ENCODE measurements around the gene BIRC2.

DNA sequence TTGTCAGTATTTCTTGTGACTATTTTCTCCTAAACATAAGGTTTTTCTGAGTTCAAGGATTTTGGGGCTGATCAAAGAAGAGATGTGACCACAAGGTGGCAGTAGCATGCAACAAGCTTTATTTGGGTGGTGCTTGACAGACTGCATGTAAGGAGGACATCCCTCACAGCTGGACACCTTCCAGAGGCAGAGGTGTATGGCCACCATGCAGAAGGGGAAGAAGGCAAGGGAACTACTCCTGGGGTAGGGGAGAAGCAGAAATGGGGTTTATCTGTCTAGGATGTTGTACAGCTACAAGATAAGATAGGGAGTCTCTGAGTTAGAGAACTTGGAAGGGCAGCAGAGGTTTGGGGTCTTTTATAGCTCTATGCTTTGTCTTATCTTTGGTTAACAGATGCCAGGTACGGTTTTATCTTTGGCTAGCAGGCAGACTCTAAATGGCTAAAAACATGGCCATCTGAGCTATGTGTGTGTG lies 5.1 kb upstream of the BIRC2 start:
- TF ChIP-seq CTCF (IDR thresholded peaks at IDR 0.05) (peak; percentile 91), POLR2AphosphoS5 (IDR thresholded peaks at IDR 0.05; ENCODE audit: low read depth, low read length) (0 out of 2 replicates have a peak, but pooled peaks have one; percentile 20)
